Ishikawa (cell line): ENCODE results near the gene ALDH1A2.

Experiments used
- CEBPB ChIP-seq: IDR thresholded peaks from 2 replicates; pipeline ENCODE4 v1.6.1; 2012
- CREB1 ChIP-seq: IDR thresholded peaks from 2 replicates; pipeline ENCODE4 v1.6.1; 2012; ENCODE audit warnings: low read depth
- EGR1 ChIP-seq: IDR thresholded peaks from 2 replicates; pipeline ENCODE4 v1.6.1; 2012
- EP300 ChIP-seq: IDR thresholded peaks from 2 replicates; pipeline ENCODE4 v1.6.1; 2012; ENCODE audit warnings: borderline replicate concordance
- FOXM1 ChIP-seq: IDR thresholded peaks from 2 replicates; pipeline ENCODE4 v1.6.1; 2012; ENCODE audit warnings: low read depth, borderline replicate concordance
- NFIC ChIP-seq: IDR thresholded peaks from 2 replicates; pipeline ENCODE4 v1.6.1; 2012
- RAD21 ChIP-seq: IDR thresholded peaks from 2 replicates; pipeline ENCODE4 v1.6.1; 2012; ENCODE audit warnings: low read depth
- TAF1 ChIP-seq: IDR thresholded peaks from 2 replicates; pipeline ENCODE4 v1.6.1; 2012; ENCODE audit warnings: low read depth, mild to moderate bottlenecking
- TCF12 ChIP-seq: IDR thresholded peaks from 2 replicates; pipeline ENCODE4 v1.6.1; 2012; ENCODE audit warnings: low read depth
- TEAD4 ChIP-seq: IDR thresholded peaks from 2 replicates; pipeline ENCODE4 v1.6.1; 2012
- YY1 ChIP-seq: IDR thresholded peaks from 2 replicates; pipeline ENCODE4 v1.6.1; 2012; ENCODE audit warnings: low read depth
- ZBTB7A ChIP-seq: IDR thresholded peaks from 2 replicates; pipeline ENCODE4 v1.6.1; 2012; ENCODE audit warnings: low read depth
- TF ChIP-seq, protein P1 (sequence below): IDR thresholded peaks from 2 replicates; pipeline ENCODE4 v1.6.1; 2012
- TF ChIP-seq, protein P2 (sequence below): IDR thresholded peaks from 2 replicates; pipeline ENCODE4 v1.6.1; 2012
- TF ChIP-seq, protein P3 (sequence below): IDR thresholded peaks from 2 replicates; pipeline ENCODE4 v1.6.1; 2012; ENCODE audit warnings: low read depth, mild to moderate bottlenecking

Gene ALDH1A2

DNA sequence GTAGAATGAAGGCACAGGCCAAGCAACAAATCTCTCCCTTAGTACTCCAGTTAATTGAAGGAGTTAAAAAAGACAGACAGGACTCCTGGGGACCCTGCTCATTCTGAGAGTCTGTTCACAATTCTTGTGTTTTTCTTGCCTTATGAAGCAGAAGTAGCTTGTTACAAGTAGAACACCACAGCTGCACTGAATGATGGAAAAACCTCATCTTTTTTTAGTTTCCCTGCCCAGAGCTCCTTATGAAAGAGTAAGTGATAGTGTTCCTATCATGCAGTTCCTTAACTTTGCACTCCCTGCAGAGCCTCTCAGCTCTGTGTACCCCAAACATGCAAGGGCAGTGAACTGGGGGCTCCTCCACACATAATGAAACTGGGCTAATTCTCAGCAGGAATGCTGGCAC lies 95.5 kb downstream of the ALDH1A2 start:
- TF ChIP-seq TEAD4 (no peak), NFIC (no peak), CREB1 (no peak), FOXM1 (no peak), EGR1 (no peak), CEBPB (no peak), TCF12 (no peak), RAD21 (no peak), YY1 (no peak), EP300 (no peak), ZBTB7A (no peak)
- TF ChIP-seq, protein P1, sequence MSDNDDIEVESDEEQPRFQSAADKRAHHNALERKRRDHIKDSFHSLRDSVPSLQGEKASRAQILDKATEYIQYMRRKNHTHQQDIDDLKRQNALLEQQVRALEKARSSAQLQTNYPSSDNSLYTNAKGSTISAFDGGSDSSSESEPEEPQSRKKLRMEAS: no peak
- TF ChIP-seq, protein P2, sequence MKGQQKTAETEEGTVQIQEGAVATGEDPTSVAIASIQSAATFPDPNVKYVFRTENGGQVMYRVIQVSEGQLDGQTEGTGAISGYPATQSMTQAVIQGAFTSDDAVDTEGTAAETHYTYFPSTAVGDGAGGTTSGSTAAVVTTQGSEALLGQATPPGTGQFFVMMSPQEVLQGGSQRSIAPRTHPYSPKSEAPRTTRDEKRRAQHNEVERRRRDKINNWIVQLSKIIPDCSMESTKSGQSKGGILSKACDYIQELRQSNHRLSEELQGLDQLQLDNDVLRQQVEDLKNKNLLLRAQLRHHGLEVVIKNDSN: no peak
- TF ChIP-seq, protein P3, sequence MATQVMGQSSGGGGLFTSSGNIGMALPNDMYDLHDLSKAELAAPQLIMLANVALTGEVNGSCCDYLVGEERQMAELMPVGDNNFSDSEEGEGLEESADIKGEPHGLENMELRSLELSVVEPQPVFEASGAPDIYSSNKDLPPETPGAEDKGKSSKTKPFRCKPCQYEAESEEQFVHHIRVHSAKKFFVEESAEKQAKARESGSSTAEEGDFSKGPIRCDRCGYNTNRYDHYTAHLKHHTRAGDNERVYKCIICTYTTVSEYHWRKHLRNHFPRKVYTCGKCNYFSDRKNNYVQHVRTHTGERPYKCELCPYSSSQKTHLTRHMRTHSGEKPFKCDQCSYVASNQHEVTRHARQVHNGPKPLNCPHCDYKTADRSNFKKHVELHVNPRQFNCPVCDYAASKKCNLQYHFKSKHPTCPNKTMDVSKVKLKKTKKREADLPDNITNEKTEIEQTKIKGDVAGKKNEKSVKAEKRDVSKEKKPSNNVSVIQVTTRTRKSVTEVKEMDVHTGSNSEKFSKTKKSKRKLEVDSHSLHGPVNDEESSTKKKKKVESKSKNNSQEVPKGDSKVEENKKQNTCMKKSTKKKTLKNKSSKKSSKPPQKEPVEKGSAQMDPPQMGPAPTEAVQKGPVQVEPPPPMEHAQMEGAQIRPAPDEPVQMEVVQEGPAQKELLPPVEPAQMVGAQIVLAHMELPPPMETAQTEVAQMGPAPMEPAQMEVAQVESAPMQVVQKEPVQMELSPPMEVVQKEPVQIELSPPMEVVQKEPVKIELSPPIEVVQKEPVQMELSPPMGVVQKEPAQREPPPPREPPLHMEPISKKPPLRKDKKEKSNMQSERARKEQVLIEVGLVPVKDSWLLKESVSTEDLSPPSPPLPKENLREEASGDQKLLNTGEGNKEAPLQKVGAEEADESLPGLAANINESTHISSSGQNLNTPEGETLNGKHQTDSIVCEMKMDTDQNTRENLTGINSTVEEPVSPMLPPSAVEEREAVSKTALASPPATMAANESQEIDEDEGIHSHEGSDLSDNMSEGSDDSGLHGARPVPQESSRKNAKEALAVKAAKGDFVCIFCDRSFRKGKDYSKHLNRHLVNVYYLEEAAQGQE: no peak

DNA sequence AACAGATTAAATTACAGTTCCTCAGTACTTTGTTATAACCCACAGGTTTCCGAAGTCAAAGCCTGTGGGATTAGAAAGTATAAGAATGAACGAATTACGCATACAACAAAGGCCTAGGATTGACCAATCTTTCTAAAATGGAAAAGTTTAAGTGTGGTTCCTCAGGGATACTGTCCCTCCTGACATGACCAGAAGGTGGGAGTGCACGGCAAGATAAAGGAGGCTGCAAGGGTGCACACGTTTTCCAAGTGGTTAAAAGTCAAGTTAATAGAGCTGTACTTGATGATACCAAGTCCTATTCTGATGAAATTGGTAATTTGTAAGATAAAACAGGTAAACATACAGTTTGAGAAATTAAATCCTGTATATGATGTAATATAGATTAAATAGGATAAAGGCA lies 96.2 kb downstream of the ALDH1A2 start:
- TF ChIP-seq TAF1 (no peak), RAD21 (peak; percentile 39)

DNA sequence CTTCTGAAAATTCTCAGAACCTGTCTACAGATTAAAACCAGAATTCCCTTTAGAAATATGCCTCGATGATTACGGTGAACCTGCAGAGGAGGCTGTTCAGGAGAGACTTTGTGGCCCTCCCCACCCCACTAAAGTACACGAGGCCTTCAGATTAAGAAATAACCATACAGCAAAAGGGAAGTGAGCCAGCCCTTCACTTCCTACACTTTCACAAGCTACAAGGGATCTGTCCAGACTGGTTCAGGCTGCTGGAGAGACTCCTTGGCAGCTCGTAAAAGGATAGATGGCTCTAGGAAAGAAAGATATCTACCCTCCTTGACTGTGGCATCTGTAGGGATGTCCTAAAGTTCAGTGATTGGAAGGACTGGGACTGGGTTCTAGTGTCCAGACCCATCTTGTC lies 102.6 kb downstream of the ALDH1A2 start:
- TF ChIP-seq YY1 (no peak), TEAD4 (no peak), FOXM1 (no peak), EP300 (no peak), NFIC (no peak)
- TF ChIP-seq, protein P2: no peak

DNA sequence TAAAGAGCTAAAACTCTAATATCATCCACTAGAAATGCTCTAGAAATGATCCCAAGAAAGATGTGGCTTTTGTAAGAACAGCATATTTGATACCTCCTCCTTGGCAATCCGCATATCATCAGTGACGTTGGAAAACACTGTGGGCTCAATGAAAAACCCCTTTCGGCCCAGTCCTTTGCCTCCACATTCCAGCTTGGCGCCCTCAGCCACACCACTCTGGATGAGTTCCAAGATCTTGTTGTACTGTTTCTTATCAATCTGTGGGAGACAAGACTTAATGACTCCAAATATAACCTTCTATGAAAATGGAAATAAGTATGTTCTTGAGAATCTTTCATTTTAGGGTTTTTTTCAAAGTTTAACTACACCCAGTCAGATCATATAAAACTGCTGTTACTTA lies 103.6 kb downstream of the ALDH1A2 start:
- TF ChIP-seq, protein P2: no peak
- TF ChIP-seq EGR1 (no peak), NFIC (no peak), CEBPB (no peak), EP300 (no peak), TAF1 (no peak), YY1 (no peak), TCF12 (no peak), CREB1 (no peak), ZBTB7A (no peak), TEAD4 (no peak), RAD21 (no peak), FOXM1 (no peak)
- TF ChIP-seq, protein P3: no peak
- TF ChIP-seq, protein P1: no peak

DNA sequence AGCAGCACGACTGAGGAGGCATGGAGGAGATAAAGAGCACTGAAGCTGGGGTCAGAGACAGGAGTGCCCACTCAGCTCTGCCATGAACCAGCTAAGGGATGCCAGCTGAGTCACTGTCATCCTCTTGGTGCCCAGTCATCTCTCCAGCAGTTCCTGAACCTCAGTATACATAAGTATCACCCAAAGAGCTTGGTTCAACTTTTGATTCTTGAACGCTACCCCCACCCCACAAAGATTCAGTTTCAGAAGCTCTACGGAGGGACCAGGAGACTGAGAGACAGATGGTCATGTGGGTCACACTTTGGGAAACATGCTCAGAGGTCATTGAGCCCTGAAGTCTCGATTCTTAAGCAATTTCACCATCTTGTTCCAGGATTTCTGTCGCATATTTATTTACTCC lies 108.4 kb downstream of the ALDH1A2 start:
- TF ChIP-seq RAD21 (no peak), FOXM1 (no peak), TCF12 (no peak), CREB1 (no peak), NFIC (no peak)
- TF ChIP-seq, protein P3: no peak
